Uterus (tissue), 4 donors: Measurements from ENCODE around the gene ABL2. TPM values are rescaled to one million over a fixed set of nuclear protein-coding genes. Genes with fewer than 3 reads are reported as not detected.
A peak's percentile ranks its signal among the peaks of the same experiment; 100 is the strongest.

Experiments
- DNase-seq, 2 donors: peaks; one replicate each; pipeline ENCODE4 v3.0.0-alpha.2; 2019 to 2020
- H3K27ac ChIP-seq, 2 donors: fragments of 200-600 bp; sonication (generic); 1 replicate in 1 of 2; 2 replicates in 1 of 2; pipeline ENCODE4 v1.5.1; 2016 to 2018
- H3K27me3 ChIP-seq, 2 donors: fragments of 200-600 bp; sonication (generic); one replicate each; pipeline ENCODE4 v1.5.1; 2018 to 2019; ENCODE audit warnings: control low read depth in 1 of 2
- H3K36me3 ChIP-seq, 2 donors: fragments of 200-600 bp; sonication (generic); one replicate each; pipeline ENCODE4 v1.5.1; 2019; ENCODE audit warnings: control low read depth in 1 of 2
- H3K4me1 ChIP-seq, 2 donors: fragments of 200-600 bp; sonication (generic); one replicate each; pipeline ENCODE4 v1.5.1; 2018 to 2019; ENCODE audit warnings: control low read depth in 1 of 2
- H3K4me3 ChIP-seq, 2 donors: fragments of 200-600 bp; sonication (generic); 1 replicate in 1 of 2; 2 replicates in 1 of 2; pipeline ENCODE4 v1.5.1; 2018 to 2019; ENCODE audit warnings: mild to moderate bottlenecking in 1 of 2
- H3K9me3 ChIP-seq, 2 donors: fragments of 200-600 bp; sonication (generic); one replicate each; pipeline ENCODE4 v1.5.1; 2019; ENCODE audit warnings: control low read depth in 1 of 2
- POLR2A ChIP-seq, 2 donors: fragments of 450-650 bp; IDR thresholded peaks; one replicate each; pipeline ENCODE4 v1.6.1; 2016; ENCODE audit warnings: antibody characterized with exemption in 2 of 2, mild to moderate bottlenecking in 1 of 2, moderate library complexity in 1 of 2
- intact Hi-C: fragments of 100-400 bp; cut with DNase I; formaldehyde crosslinking; loops from one replicate; pipeline ENCODE4 v1.15.1; 2023; ENCODE audit warnings: low total_unique reads
- total RNA-seq, 4 donors: library from RNA; depleted of rRNA in 3 of 4; stranded (reverse); fragments of >200 nt in 3 of 4; gene quantifications; one replicate each; pipeline versions ENCODE4 v1.1.0 to v1.2.4, GENCODE V29; 2014 to 2023
- TF ChIP-seq, protein P1 (sequence below), 4 experiments: fragments of 200-600 bp in 2 of 4; fragments of 450-650 bp in 2 of 4; sonication (generic) in 2 of 4; IDR thresholded peaks; one replicate each; pipeline ENCODE4 v1.5.1; 2016 to 2019; ENCODE audit warnings: antibody characterized with exemption in 4 of 4, mild to moderate bottlenecking in 2 of 4, moderate library complexity in 1 of 4
- donor health status: DM: yes; HTN: yes; CAD: no.

The ABL2 gene
- total RNA-seq, 4 donors from 2014 or later: 10.3 to 33.1 (median 15.1) TPM

DNA sequence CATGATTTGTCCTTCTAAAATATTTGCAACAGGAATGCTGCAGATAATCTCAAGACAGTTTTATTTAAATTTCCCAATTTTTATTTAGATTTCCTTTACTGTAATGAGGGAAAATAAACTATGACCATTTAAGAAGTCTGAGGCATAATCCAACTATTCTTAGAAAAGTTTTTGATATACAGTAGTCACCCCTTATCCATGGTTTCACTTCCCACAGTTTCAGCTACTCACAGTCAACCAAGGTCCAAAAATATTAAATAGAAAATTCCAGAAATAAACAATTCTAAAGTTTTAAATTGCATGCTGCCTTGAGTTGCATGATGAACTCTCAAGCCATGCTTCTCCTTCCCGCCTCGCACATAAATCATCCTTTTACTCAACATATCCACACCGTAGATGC, 114.3 kb downstream of the ABL2 start:
- no peak overlapping the region for H3K27ac ChIP-seq
- no peaks in the 10 kb centered on the region for H3K36me3 ChIP-seq

DNA sequence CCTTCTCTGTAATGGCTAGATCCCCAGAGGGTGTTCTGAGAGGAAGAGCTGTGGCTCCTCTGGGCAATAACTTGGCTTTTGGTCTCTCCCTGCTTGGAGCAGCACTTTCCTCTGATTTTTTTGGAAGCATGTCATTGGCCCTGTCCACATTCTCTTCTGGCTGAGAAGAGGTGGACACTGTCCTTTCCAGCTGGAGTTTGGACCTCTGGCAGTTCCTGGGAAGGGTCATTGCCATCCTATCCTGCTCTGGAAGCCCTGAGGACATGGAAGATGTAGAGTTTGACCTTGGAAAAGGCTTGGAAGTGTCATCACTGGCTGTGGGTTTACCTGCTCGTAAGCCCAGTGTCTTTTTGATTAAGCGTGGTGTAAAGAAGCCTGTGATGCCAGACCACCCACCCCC, 120.8 kb downstream of the ABL2 start:
- Histone ChIP-seq H3K27ac (no peak overlapping the region), H3K27me3 (no peaks in the 10 kb centered on the region), H3K9me3 (no peaks in the 10 kb centered on the region), H3K4me1 (no peaks in the 10 kb centered on the region), H3K36me3 (no peaks in the 10 kb centered on the region), H3K4me3 (no peak overlapping the region)
- no peak for DNase-seq
- TF ChIP-seq, protein P1, sequence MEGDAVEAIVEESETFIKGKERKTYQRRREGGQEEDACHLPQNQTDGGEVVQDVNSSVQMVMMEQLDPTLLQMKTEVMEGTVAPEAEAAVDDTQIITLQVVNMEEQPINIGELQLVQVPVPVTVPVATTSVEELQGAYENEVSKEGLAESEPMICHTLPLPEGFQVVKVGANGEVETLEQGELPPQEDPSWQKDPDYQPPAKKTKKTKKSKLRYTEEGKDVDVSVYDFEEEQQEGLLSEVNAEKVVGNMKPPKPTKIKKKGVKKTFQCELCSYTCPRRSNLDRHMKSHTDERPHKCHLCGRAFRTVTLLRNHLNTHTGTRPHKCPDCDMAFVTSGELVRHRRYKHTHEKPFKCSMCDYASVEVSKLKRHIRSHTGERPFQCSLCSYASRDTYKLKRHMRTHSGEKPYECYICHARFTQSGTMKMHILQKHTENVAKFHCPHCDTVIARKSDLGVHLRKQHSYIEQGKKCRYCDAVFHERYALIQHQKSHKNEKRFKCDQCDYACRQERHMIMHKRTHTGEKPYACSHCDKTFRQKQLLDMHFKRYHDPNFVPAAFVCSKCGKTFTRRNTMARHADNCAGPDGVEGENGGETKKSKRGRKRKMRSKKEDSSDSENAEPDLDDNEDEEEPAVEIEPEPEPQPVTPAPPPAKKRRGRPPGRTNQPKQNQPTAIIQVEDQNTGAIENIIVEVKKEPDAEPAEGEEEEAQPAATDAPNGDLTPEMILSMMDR (IDR thresholded peaks at IDR 0.05): no peak
- no peak for TF ChIP-seq POLR2A (IDR thresholded peaks at IDR 0.05)
- intact Hi-C loops: no loop called here

More for the DNA sequence above, 114.3 kb downstream of the ABL2 start:
- no peaks in the 10 kb centered on the region for H3K27me3 ChIP-seq
- DNase-seq: no peak
- H3K4me3 ChIP-seq: no peak overlapping the region
- intact Hi-C loops: loop anchor here (5.0 kb wide), 1 partner anchor 252 kb away; the partner anchor contains the start of gene AXDND1
- no peaks in the 10 kb centered on the region for H3K9me3 ChIP-seq
- TF ChIP-seq POLR2A (IDR thresholded peaks at IDR 0.05): no peak
- TF ChIP-seq, protein P1 (IDR thresholded peaks at IDR 0.05): no peak
- no peaks in the 10 kb centered on the region for H3K4me1 ChIP-seq

DNA sequence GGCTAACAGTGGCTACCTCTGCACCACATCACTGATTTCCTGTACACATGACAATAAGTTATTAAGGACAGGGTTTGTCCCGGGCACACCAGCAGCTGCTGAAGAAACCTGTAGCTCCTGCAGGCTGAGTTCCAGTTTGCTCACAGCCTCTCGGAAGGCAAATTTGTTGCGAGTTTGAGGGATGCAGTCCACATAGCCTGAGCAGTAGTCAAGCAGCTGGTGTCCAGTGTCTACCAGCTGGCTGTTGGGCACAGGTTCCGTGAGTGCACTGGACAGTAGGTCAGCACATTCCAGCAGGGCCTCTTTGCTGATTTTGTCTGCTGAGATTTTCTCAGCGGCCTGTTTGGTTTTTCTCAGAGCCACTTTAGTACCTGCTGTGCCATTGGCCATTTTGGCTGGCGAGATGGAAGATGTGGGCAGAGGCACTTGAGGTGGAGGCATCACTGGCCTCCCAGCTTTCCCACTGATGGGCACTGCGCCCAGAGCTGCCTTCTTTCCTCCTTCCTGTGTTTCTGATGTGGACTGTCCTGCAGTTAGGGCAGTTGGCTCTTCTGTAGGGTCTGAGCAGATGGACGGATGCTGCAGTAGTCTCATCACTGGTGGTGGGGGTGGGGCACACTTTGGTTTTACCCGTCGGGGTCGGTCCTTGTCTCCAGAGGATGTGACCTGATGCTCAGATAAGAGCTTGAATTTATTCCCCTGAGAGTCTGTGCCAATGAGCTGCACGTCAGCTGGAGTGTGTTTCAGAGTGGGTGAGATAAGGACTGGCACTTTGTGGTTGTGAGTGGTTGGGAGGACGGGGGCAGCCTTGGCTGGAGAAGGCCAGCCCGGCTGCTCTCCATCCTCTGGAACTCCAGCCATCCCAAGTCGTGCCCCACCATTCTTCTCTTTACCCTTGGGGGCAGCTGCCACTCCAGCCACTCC, 121.5 kb downstream of the ABL2 start:
- H3K4me1 ChIP-seq: no peaks in the 10 kb centered on the region
- no peak overlapping the region for H3K4me3 ChIP-seq
- H3K36me3 ChIP-seq: no peaks in the 10 kb centered on the region
- H3K27me3 ChIP-seq: no peaks in the 10 kb centered on the region
- no peak overlapping the region for H3K27ac ChIP-seq
- no peak for TF ChIP-seq POLR2A (IDR thresholded peaks at IDR 0.05)
- TF ChIP-seq, protein P1 (IDR thresholded peaks at IDR 0.05): no peak
- DNase-seq: no peak
- intact Hi-C loops: no loop called here
- no peaks in the 10 kb centered on the region for H3K9me3 ChIP-seq

- no peaks in the 10 kb centered on the region for H3K27me3 ChIP-seq
- DNase-seq: no peak
- no peak overlapping the region for H3K4me3 ChIP-seq
- no peak for TF ChIP-seq POLR2A (IDR thresholded peaks at IDR 0.05)
- TF ChIP-seq, protein P1 (IDR thresholded peaks at IDR 0.05): peak in 1 of 4 experiments; percentile 18
- intact Hi-C loops: no loop called here
- H3K9me3 ChIP-seq: no peaks in the 10 kb centered on the region
- no peaks in the 10 kb centered on the region for H3K36me3 ChIP-seq
- no peaks in the 10 kb centered on the region for H3K4me1 ChIP-seq
- H3K27ac ChIP-seq: no peak overlapping the region
Measured at GRCh38 chr1:179105393-179105792, 124.1 kb downstream of the ABL2 start.

DNA sequence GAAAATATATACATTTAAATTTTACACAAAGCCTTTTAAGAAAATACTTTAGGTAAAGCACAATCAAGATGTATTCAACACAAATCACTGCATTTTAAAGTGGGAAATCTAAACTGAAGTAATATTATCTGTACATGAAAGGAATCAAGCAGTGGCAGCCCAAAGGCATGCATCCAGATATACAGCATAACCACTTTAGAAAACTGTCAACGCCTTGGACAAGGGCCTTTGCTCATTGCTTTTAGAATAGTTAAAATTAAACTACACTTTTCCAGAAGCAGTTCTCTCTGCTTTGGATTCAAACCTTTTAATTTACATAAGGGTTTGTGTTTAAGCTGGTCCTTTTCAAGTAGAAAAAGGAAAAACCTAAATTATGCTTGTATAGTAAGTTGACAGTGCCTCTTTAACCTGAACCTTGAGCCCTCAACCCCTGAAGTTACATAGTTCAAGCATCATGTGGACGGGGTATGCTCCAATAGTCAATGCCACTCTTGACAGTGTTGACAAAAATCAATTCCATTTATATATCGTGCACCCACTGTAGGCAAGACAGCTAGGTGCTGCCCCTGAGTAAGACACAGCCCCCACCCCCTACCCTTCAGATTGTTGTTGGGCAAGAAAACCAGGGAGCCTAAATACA, 124.7 kb downstream of the ABL2 start:
- no peak for DNase-seq
- no peak overlapping the region for H3K27ac ChIP-seq
- H3K4me1 ChIP-seq: no peaks in the 10 kb centered on the region
- no peaks in the 10 kb centered on the region for H3K9me3 ChIP-seq
- H3K4me3 ChIP-seq: no peak overlapping the region
- H3K27me3 ChIP-seq: no peaks in the 10 kb centered on the region
- TF ChIP-seq, protein P1 (IDR thresholded peaks at IDR 0.05): no peak
- TF ChIP-seq POLR2A (IDR thresholded peaks at IDR 0.05): no peak
- H3K36me3 ChIP-seq: no peaks in the 10 kb centered on the region
- intact Hi-C loops: no loop called here
